ENCODE data around the gene DAPK1.

DAPK1 gene

GRCh38 chr9:87665505-87665904 lies 167.8 kb downstream of the DAPK1 start:
- no peak for ATAC-seq
- no peak for TF ChIP-seq ZFP3 (CRISPR knock-in tag; IDR thresholded peaks at IDR 0.05)
- TF ChIP-seq BACH2 (CRISPR knock-in tag; IDR thresholded peaks at IDR 0.05; ENCODE audit: borderline replicate concordance): no peak
- TF ChIP-seq POU6F1 (CRISPR knock-in tag; IDR thresholded peaks at IDR 0.05; ENCODE audit: borderline replicate concordance, low read depth): no peak
- TF ChIP-seq ZNF70 (CRISPR knock-in tag; IDR thresholded peaks at IDR 0.05): no peak
- no peak for TF ChIP-seq ARNTL (CRISPR knock-in tag; IDR thresholded peaks at IDR 0.05; ENCODE audit: borderline replicate concordance, low read depth)
- TF ChIP-seq SNAI2 (CRISPR knock-in tag; IDR thresholded peaks at IDR 0.05): no peak
- TF ChIP-seq, protein P1, sequence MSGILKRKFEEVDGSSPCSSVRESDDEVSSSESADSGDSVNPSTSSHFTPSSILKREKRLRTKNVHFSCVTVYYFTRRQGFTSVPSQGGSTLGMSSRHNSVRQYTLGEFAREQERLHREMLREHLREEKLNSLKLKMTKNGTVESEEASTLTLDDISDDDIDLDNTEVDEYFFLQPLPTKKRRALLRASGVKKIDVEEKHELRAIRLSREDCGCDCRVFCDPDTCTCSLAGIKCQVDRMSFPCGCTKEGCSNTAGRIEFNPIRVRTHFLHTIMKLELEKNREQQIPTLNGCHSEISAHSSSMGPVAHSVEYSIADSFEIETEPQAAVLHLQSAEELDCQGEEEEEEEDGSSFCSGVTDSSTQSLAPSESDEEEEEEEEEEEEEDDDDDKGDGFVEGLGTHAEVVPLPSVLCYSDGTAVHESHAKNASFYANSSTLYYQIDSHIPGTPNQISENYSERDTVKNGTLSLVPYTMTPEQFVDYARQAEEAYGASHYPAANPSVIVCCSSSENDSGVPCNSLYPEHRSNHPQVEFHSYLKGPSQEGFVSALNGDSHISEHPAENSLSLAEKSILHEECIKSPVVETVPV (CRISPR knock-in tag; IDR thresholded peaks at IDR 0.05): no peak
- TF ChIP-seq ZC3H10 (CRISPR knock-in tag; IDR thresholded peaks at IDR 0.05): no peak
- no peak for TF ChIP-seq ESRRG (CRISPR knock-in tag; IDR thresholded peaks at IDR 0.05)

DNA sequence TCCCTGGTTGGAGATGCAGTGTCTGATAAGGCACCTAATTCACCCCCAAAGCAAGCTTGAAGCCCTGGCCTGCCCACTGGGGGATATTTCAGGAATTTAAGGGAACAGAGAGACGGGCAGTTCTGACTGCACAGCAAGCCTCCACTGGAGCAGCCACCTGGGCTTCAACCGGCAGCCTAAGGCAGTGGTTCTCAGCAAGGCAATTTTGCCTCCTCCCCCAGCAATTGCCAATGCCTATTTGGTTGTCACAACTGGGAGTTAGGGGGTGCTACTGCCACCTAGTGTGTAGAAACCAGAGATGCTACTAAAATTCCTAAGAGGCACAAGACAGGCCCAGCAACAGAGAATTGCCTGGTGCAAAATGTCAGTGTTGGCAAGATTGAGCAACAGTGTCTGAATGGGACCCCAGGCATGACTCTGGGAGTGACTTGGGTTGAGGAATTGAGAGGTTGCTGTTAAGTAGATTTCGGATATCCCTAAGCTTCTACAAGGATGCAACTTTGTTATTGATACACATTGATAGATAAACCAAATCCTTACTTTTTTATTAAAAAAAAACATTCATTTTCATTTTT lies 169.6 kb downstream of the DAPK1 start:
- no peak for ATAC-seq
- no peak for TF ChIP-seq PPARA (CRISPR knock-in tag; IDR thresholded peaks at IDR 0.05; ENCODE audit: borderline replicate concordance)
- TF ChIP-seq ZNF565 (CRISPR knock-in tag; conservative IDR thresholded peaks at IDR 0.05; ENCODE audit: low read depth): no peak
- TF ChIP-seq TCF4 (CRISPR knock-in tag; IDR thresholded peaks at IDR 0.05; ENCODE audit: borderline replicate concordance): no peak
- no peak for TF ChIP-seq ARNTL (CRISPR knock-in tag; IDR thresholded peaks at IDR 0.05; ENCODE audit: borderline replicate concordance, low read depth)
- no peak for TF ChIP-seq BACH2 (CRISPR knock-in tag; IDR thresholded peaks at IDR 0.05; ENCODE audit: borderline replicate concordance)
- TF ChIP-seq ZC3H10 (CRISPR knock-in tag; IDR thresholded peaks at IDR 0.05): no peak
- TF ChIP-seq, protein P1 (CRISPR knock-in tag; IDR thresholded peaks at IDR 0.05): no peak
- no peak for TF ChIP-seq ZNF70 (CRISPR knock-in tag; IDR thresholded peaks at IDR 0.05)
- TF ChIP-seq CREB5 (CRISPR knock-in tag; IDR thresholded peaks at IDR 0.05; ENCODE audit: low read depth): no peak
- TF ChIP-seq, protein P2, sequence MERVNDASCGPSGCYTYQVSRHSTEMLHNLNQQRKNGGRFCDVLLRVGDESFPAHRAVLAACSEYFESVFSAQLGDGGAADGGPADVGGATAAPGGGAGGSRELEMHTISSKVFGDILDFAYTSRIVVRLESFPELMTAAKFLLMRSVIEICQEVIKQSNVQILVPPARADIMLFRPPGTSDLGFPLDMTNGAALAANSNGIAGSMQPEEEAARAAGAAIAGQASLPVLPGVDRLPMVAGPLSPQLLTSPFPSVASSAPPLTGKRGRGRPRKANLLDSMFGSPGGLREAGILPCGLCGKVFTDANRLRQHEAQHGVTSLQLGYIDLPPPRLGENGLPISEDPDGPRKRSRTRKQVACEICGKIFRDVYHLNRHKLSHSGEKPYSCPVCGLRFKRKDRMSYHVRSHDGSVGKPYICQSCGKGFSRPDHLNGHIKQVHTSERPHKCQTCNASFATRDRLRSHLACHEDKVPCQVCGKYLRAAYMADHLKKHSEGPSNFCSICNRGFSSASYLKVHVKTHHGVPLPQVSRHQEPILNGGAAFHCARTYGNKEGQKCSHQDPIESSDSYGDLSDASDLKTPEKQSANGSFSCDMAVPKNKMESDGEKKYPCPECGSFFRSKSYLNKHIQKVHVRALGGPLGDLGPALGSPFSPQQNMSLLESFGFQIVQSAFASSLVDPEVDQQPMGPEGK (CRISPR knock-in tag; IDR thresholded peaks at IDR 0.05; ENCODE audit: borderline replicate concordance): no peak
- no peak for TF ChIP-seq TOX (CRISPR knock-in tag; IDR thresholded peaks at IDR 0.05; ENCODE audit: borderline replicate concordance)
- no peak for TF ChIP-seq ZFP30 (CRISPR knock-in tag; IDR thresholded peaks at IDR 0.05)

DNA sequence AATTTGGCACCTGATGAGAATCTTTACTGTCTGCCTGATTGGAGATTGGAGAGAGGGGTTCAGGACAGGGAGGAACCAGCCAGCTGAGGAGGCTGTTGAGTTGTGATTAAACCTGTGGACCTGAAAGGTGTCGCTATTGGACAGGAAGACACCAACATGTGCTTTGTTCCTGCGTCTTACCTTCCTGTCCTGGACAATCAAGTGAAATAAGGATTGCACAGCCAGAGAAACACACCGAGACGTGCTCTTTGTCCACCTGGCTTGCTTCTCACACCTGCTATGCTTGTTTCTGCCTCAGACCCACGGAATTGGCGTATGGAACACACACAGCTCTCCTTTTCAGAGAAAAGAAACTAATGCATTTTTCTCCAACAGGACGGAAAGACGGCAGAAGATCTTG lies 170.6 kb downstream of the DAPK1 start:
- TF ChIP-seq POU6F1 (CRISPR knock-in tag; IDR thresholded peaks at IDR 0.05; ENCODE audit: borderline replicate concordance, low read depth) (no peak), ISL1 (CRISPR knock-in tag; IDR thresholded peaks at IDR 0.05) (no peak), ZNF565 (CRISPR knock-in tag; conservative IDR thresholded peaks at IDR 0.05; ENCODE audit: low read depth) (no peak), ZFP30 (CRISPR knock-in tag; IDR thresholded peaks at IDR 0.05) (no peak)
- no peak for ATAC-seq

- no peak for ATAC-seq
- TF ChIP-seq RARB (CRISPR knock-in tag; IDR thresholded peaks at IDR 0.05): no peak
- TF ChIP-seq ISL1 (CRISPR knock-in tag; IDR thresholded peaks at IDR 0.05): no peak
- no peak for TF ChIP-seq GLIS3 (CRISPR knock-in tag; IDR thresholded peaks at IDR 0.05)
Observed at GRCh38 chr9:87668722-87669121, 171.1 kb downstream of the DAPK1 start.

Measured in SK-N-SH treated with all-trans-retinoic acid at 6 μM for 48 hours (cell line).